Measurements from ENCODE around the gene SELENOP. TPM values are rescaled to one million over a fixed set of nuclear protein-coding genes. Genes with fewer than 3 reads are reported as not detected.

SELENOP gene
- total and polyA plus RNA-seq, 2 of the 8 experiments (the other 6 are each of a cell fraction or from before 2014, with no cell fraction given) = 5.5 to 19.4 TPM

DNA sequence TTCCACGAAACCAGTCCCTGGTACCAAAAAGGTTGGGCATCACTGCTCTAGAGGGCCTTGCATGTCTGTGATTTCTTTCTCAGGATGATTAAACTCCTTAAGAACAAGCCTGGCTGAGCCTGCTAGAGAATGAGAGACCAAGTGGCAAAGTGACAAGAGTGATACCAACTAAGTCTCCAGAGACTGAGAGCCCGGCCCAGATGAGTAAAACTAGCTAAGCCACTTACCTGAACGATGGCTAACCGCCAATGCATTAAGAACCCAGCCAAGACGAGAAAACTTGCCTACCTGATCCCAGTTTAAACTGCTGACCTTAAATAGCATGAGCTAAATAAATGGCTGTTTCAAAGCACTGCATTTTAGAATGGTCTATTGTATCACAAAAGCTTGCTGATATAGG is 60.6 kb downstream of the SELENOP start (continued):
- TF ChIP-seq, protein P1, sequence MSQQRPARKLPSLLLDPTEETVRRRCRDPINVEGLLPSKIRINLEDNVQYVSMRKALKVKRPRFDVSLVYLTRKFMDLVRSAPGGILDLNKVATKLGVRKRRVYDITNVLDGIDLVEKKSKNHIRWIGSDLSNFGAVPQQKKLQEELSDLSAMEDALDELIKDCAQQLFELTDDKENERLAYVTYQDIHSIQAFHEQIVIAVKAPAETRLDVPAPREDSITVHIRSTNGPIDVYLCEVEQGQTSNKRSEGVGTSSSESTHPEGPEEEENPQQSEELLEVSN (IDR thresholded peaks at IDR 0.05) = no peak
- TF ChIP-seq, protein P2, sequence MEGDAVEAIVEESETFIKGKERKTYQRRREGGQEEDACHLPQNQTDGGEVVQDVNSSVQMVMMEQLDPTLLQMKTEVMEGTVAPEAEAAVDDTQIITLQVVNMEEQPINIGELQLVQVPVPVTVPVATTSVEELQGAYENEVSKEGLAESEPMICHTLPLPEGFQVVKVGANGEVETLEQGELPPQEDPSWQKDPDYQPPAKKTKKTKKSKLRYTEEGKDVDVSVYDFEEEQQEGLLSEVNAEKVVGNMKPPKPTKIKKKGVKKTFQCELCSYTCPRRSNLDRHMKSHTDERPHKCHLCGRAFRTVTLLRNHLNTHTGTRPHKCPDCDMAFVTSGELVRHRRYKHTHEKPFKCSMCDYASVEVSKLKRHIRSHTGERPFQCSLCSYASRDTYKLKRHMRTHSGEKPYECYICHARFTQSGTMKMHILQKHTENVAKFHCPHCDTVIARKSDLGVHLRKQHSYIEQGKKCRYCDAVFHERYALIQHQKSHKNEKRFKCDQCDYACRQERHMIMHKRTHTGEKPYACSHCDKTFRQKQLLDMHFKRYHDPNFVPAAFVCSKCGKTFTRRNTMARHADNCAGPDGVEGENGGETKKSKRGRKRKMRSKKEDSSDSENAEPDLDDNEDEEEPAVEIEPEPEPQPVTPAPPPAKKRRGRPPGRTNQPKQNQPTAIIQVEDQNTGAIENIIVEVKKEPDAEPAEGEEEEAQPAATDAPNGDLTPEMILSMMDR (IDR thresholded peaks at IDR 0.05; ENCODE audit: control extremely low read depth in 1 of 3, insufficient read depth in 1 of 3, low read depth in 1 of 3, low read length in 3 of 3) = no peak
- TF ChIP-seq CREB1 (IDR thresholded peaks at IDR 0.05) (no peak), SRF (IDR thresholded peaks at IDR 0.05; ENCODE audit: low read depth, low read length) (no peak), GABPA (IDR thresholded peaks at IDR 0.05; ENCODE audit: borderline replicate concordance, insufficient read depth, low read length) (no peak)
